GM23338 (cell line): ENCODE data around the gene ZCCHC2. TPM values are rescaled to one million over a fixed set of nuclear protein-coding genes. Genes with fewer than 3 reads are reported as not detected.

ENCODE experiments used
- EZH2 ChIP-seq: fragments of 200-600 bp; sonication (generic); IDR thresholded peaks from one replicate; pipeline ENCODE4 v1.8.0; 2017; ENCODE audit warnings: antibody characterized with exemption, mild to moderate bottlenecking, low read depth; ENCODE audit not compliant: unreplicated experiment
- NANOG ChIP-seq: IDR thresholded peaks from 2 replicates; pipeline ENCODE4 v1.6.1; 2016; ENCODE audit warnings: antibody characterized with exemption, borderline replicate concordance
- REST ChIP-seq: IDR thresholded peaks from one replicate; pipeline ENCODE4 v1.6.1; 2018; ENCODE audit warnings: antibody characterized with exemption; ENCODE audit not compliant: unreplicated experiment
- STAT1 ChIP-seq: IDR thresholded peaks from one replicate; pipeline ENCODE4 v1.6.1; 2016; ENCODE audit warnings: antibody characterized with exemption; ENCODE audit not compliant: unreplicated experiment
- ZNF462 ChIP-seq: fragments of 250-450 bp; sonication (Bioruptor Pico); IDR thresholded peaks from 2 replicates; pipeline ENCODE4 v1.5.0; 2020; ENCODE audit warnings: mild to moderate bottlenecking, moderate library complexity
- polyA plus RNA-seq: library from polyadenylated mRNA; unstranded; fragments of >200 nt; fragmentation: Nextera tagmentation; extraction: Ambion mirVana; gene quantifications from 2 replicates; pipeline ENCODE4 v1.2.1, GENCODE V29; 2016
- total RNA-seq: library from RNA; depleted of rRNA; stranded (reverse); fragments of >200 nt; shearing (Covaris generic); gene quantifications from 2 replicates; pipeline ENCODE4 v1.2.3, GENCODE V29; 2014

ZCCHC2 gene
- total and polyA plus RNA-seq, 2 experiments from 2014 or later: 5.4 to 15.4 TPM

- TF ChIP-seq ZNF462 (CRISPR knock-in tag): no peak
- TF ChIP-seq STAT1: no peak
- TF ChIP-seq EZH2: no peak
- no peak for TF ChIP-seq NANOG
- no peak for TF ChIP-seq REST
Observed at GRCh38 chr18:62538881-62539280, 16.1 kb downstream of the ZCCHC2 start (continued).
